Fibroblast of lung (primary cell): ENCODE results near the gene NKAIN2.

Source experiments
- EZH2 ChIP-seq: IDR thresholded peaks from 2 replicates; pipeline ENCODE4 v1.5.1; 2012; ENCODE audit warnings: low read length, control low read depth, mild to moderate bottlenecking; ENCODE audit errors: missing control alignments
- TF ChIP-seq, protein P1 (sequence below), 2 donors: IDR thresholded peaks in 1 of 2; conservative IDR thresholded peaks in 1 of 2; 1 replicate in 1 of 2; 2 replicates in 1 of 2; pipeline ENCODE4 v1.5.1; 2011 to 2012; ENCODE audit warnings: low read length in 2 of 2, control low read depth in 1 of 2, inconsistent platforms in 1 of 2, low read depth in 1 of 2, mild to moderate bottlenecking in 1 of 2

DNA sequence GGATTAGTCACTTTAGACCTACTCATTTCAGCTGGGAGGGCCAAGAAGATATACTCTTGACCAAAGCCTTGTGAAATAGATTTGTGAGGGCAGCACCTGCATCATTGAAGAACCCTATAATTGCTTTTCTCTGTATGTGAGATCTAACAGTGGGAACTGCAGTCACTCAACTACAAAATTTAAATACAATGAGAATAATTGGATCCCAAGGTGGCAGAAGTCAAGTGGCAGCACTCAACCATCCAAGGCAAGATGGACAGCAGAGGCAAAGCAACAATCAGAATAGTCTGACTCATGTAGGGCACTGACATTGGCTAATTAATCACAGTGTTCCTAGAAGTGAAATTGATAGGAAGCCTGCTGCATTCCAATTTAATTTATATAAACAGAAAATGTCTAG lies 8.9 kb upstream of the NKAIN2 start:
- TF ChIP-seq, protein P1, sequence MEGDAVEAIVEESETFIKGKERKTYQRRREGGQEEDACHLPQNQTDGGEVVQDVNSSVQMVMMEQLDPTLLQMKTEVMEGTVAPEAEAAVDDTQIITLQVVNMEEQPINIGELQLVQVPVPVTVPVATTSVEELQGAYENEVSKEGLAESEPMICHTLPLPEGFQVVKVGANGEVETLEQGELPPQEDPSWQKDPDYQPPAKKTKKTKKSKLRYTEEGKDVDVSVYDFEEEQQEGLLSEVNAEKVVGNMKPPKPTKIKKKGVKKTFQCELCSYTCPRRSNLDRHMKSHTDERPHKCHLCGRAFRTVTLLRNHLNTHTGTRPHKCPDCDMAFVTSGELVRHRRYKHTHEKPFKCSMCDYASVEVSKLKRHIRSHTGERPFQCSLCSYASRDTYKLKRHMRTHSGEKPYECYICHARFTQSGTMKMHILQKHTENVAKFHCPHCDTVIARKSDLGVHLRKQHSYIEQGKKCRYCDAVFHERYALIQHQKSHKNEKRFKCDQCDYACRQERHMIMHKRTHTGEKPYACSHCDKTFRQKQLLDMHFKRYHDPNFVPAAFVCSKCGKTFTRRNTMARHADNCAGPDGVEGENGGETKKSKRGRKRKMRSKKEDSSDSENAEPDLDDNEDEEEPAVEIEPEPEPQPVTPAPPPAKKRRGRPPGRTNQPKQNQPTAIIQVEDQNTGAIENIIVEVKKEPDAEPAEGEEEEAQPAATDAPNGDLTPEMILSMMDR (conservative IDR thresholded peaks at IDR 0.05 in 1 of 2, IDR thresholded peaks at IDR 0.05 in 1 of 2; ENCODE audit: low read depth in 1 of 2, low read length in 2 of 2) = no peak
- no peak for TF ChIP-seq EZH2
